NCI-H2196 (cell line): Measurements from ENCODE around the gene UCMA.
A peak's percentile ranks its signal among the peaks of the same experiment; 100 is the strongest.
"Not testable (repeated sequence)": the region's sequence is repeated elsewhere in the genome, so short reads cannot be mapped to it uniquely, and the experiment has no call there.

ENCODE experiments used
- DNase-seq: peaks from one replicate; lab custom pipeline; 2025; ENCODE audit not compliant: unreplicated experiment; lab: John Stamatoyannopoulos, UW

The UCMA gene

DNA sequence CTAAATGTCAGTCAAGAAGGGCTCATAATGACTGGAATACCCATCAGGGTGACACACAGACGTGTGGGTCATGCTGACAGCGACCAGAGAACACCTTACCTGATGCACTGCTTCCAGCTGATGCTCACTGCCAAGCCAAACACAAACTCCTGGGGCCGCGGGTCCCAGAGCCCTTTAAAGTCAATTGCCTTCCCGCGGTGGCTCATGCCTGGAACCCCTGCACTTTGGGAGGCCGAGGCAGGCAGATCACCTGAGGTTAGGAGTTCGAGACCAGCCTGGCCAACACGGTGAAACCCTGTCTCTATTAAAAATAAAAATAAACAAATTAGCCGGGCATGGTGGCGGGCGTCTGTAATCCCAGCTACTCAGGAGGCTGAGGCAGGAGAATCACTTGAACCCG is 562 bp upstream of the UCMA start:
- not testable (repeated sequence) for DNase-seq

DNA sequence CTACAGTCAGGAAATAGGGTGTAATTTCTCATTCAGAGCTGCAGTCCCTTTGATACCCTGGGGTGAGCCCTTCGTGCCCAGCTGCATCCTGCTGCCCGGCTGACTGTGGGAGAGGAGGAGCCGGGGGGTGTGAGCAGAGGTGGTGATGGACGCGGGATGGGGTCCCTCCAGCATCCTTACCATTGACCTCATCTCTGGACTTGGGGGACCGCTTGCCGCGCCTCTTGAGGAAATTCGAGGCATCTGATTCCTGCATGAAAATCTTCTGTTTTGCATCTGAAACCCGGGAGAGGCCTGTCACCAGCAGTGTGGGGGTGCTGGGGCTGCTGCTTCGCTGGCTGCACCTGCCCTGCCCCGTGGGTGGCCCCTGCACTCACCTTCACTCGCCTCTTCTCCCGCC is 816 bp downstream of the UCMA start:
- no peak for DNase-seq

- DNase-seq: no peak
Observed at GRCh38 chr10:13231808-13232207, 2.4 kb downstream of the UCMA start.

DNA sequence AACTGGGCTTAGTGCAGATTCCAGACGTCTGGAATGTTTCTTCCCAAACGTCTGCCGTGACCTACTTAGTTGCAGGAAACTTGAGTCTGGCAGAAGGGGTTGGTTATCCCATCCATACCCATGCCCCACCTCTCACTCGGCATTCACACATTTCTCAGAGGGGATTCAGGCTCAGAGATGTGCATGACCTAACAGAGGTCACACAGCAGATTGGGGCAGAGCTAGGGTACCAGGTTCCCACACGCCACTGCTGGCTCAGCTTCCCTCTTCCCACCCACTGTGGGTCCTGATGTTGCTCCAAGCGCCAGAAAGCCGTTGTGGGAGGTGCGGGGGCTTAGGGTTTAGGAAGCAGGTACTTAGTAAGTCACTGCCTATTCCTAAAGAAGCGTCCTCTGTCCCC is 3.0 kb downstream of the UCMA start:
- DNase-seq: no peak

DNA sequence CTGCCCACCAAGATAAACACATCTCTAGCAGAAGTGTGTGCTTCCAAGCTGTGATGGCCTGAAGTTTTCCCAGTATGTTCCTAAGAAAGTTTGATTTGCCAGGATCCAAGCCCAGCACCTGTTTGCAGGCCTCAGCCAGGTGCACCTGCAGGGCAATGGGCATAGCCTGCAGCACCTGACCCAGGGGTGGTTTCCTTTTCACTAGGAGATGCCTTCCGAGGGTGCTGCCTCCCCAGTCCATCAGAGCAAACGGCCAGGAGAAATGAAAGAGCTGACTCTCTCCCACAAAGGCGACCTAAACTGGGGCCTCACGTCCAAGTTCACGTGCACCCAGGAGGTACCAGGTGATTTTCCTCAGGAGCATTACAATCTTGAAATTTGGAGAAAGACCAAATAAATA is 7.1 kb downstream of the UCMA start:
- no peak for DNase-seq

DNA sequence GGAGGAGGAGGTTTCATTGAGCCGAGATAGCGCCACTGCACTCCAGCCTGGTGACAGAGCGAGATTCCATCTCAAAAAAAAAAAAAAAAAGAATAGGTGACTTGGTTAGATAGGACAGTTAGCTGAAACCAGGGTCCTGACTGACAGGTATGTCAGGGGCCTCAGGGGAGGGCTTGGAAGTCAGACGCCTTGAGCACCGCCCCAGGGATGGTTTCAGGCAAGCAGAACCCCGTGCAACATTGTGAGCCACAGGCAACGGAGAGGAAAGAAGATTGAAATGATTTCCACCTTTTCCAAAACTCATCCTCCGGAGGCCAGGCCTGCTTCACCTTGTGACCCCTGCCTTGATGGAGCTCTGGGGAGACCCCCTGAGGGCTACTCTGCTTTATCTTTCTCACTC is 8.6 kb downstream of the UCMA start:
- DNase-seq: no peak

GRCh38 chr10:13224210-13224995 is 9.8 kb downstream of the UCMA start:
- DNase-seq: no peak

DNA sequence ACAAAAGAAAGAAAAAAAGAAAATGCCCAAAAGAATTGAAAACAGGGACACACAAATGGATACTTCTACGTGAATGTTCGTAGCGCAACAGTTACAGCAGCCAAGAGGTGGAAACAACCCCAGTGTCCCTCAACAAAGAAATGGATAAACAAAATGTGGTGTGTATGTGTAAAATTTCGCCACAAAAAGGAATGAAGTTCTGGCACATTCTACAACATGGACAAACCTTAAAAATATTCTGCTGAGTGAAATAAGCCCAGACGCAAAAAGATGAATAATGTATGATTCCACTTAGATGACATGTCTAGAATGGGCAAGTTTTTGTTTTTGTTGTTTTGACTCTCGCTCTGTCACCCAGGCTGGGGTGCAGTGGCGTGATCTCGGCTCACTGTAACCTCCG is 10.9 kb downstream of the UCMA start:
- DNase-seq: no peak

GRCh38 chr10:13222566-13222965 is 11.6 kb downstream of the UCMA start:
- DNase-seq: no peak

- DNase-seq: no peak
Observed at GRCh38 chr10:13222151-13222550, 12.0 kb downstream of the UCMA start.

DNA sequence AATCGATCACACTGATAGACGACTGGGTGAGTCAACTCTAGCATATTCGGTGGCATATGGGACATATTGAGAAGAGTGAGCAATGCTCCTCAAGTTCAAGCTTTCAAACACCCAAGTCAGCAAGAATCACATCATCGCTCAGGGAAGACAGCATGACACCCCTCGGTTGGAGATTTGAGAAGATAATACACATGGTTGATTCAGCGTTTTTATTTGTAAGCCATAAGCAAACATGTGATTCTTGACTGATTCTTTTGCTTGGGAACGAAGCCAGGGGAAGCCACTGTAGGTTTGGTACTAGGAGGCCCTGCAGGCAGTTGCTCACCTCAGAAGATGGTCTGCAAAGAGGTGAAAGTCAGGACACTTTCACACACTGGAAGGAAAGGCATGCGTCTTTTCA is 12.6 kb downstream of the UCMA start:
- no peak for DNase-seq

GRCh38 chr10:13219685-13220670 is 14.2 kb downstream of the UCMA start:
- DNase-seq: peak; percentile 23

GRCh38 chr10:13218878-13219277 is 15.3 kb downstream of the UCMA start:
- DNase-seq: no peak

- no peak for DNase-seq
Observed at GRCh38 chr10:13213163-13213562, 21.0 kb downstream of the UCMA start.

DNA sequence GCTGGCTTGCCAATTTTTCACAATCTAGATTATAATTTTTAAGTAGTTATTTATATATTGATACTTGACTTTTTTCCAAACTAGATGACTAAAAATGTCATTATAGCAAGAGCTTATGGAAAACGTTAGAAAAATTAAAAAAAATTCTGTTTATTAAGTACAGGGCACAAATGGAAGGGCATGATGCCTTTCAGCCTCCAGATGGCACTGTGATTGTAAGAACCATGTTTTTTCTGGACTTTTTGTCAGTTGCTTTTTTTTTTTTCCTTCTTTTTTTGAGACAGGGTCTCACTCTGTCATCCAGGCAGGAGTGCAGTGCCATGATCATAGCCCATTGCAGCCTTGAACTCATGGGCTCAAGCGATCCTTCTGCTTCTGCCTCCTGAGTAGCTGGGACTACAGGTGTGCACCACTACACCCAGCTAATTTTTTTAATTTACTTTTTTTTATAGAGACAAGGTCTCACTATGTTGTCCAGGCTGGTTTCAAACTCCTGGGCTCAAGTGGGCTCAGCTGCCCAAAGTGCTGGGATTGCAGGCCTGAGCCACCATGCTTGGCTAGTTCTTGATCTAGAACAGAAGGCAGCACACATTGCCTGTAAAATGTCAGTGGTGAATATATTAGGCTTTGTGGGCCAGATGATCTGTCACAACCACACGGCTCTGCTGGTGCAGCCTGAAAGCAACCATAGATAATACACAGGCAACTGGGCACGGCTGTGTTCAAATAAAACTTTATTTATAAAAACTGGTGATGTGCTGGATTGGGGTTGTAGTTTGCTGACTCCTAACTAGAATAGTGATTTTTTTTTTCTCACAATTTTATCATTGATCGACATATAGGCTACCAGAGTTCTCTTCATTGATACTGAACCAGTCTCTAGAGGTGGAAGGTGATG is 27.4 kb downstream of the UCMA start:
- DNase-seq: no peak

- no peak for DNase-seq
Observed at GRCh38 chr10:13206091-13206490, 28.1 kb downstream of the UCMA start.

- DNase-seq: no peak
Observed at GRCh38 chr10:13201132-13201531, 33.0 kb downstream of the UCMA start.

DNA sequence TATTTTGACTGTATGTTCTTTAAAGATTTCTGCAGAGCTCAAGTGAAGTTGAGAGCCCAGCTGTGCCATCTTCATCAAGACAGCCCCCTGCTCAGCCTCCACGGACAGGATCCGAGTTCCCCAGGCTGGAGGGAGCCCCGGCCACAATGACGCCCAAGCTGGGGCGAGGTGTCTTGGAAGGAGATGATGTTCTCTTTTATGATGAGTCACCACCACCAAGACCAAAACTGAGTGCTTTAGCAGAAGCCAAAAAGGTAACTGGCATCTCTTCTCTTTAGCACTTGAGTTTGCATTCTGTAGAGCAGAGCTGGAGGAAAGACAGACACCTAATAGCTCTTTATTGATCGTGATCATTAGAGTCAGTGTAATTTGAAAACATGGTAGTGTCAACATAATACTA is 39.2 kb downstream of the UCMA start:
- DNase-seq: no peak

DNA sequence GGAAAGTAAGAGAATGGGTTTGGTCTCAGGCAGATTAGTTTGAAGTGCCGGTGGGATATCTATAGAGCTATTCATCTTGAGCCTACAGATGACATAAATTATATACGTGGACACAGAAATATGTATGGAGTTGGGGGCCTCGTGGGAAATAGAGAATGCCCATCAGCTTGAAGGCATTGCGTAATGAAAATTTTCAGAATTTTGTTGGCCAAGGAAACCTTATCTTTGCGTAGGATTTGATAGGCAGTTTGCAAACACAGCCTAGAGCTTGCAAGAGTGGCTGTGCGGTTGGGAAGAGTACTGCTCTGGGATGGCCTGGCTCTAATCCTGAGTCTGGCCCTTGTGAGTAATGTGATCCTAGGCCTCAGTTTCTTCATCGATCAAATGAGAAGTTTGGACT is 40.5 kb downstream of the UCMA start:
- DNase-seq: no peak

GRCh38 chr10:13191362-13191761 is 42.8 kb downstream of the UCMA start:
- DNase-seq: no peak

DNA sequence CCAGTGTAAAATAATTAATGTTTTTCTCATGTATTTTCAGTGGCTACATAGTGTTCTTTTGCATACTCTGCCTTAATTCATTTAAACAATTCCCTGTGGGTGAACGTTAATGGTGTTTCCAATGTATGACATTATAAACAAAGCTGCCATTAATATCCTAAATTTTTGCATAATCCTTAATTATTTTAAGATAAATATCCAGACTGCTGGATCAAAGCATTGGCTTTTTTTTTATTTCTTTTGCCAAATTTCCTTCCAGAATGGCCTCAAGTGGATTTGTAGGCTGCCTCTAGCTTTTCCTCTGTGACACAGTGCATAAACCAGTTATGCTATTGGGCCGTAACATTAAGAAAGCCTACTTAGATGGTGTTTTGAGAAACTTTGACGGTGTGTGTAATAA is 43.4 kb downstream of the UCMA start:
- DNase-seq: no peak
